Transverse colon (tissue), 4 donors: ENCODE results near the gene COP1.

Source experiments
- CTCF ChIP-seq, 5 experiments: fragments of 200-600 bp in 3 of 5; fragments of 450-650 bp in 2 of 5; sonication (generic) in 3 of 5; IDR thresholded peaks; 1 replicate in 2 of 5; 2 replicates in 3 of 5; pipeline ENCODE4 v1.5.1; 2016 to 2017; ENCODE audit warnings: antibody characterized with exemption in 5 of 5, inconsistent platforms in 3 of 5, mild to moderate bottlenecking in 2 of 5, moderate library complexity in 1 of 5
- EP300 ChIP-seq: sonication (generic); formaldehyde crosslinking; IDR thresholded peaks from one replicate; pipeline ENCODE4 v1.6.1; 2017; ENCODE audit warnings: antibody characterized with exemption, low read depth
- POLR2A ChIP-seq: fragments of 450-650 bp; IDR thresholded peaks from one replicate; pipeline ENCODE4 v1.6.1; 2016; ENCODE audit warnings: antibody characterized with exemption, mild to moderate bottlenecking, moderate library complexity
- POLR2AphosphoS5 ChIP-seq, 3 donors: sonication (generic); formaldehyde crosslinking; IDR thresholded peaks; one replicate each; pipeline ENCODE4 v1.6.1; 2016; ENCODE audit warnings: antibody characterized with exemption in 3 of 3

GRCh38 chr1:176206961-176207902, at the start of gene COP1:
- TF ChIP-seq CTCF (IDR thresholded peaks at IDR 0.05) (peak in 2 of 5 experiments; percentile 9 to 38), POLR2AphosphoS5 (IDR thresholded peaks at IDR 0.05) (peak; percentile 75 to 87 (median 82)), EP300 (no peak), POLR2A (peak; percentile 79)
